NCI-H226 (cell line): ENCODE measurements around the gene ABLIM2.
"Not testable (repeated sequence)": the region's sequence is repeated elsewhere in the genome, so short reads cannot be mapped to it uniquely, and the experiment has no call there.

Source experiments
- DNase-seq: peaks from one replicate; pipeline ENCODE4 v3.0.0-alpha.2; 2015

Gene ABLIM2

DNA sequence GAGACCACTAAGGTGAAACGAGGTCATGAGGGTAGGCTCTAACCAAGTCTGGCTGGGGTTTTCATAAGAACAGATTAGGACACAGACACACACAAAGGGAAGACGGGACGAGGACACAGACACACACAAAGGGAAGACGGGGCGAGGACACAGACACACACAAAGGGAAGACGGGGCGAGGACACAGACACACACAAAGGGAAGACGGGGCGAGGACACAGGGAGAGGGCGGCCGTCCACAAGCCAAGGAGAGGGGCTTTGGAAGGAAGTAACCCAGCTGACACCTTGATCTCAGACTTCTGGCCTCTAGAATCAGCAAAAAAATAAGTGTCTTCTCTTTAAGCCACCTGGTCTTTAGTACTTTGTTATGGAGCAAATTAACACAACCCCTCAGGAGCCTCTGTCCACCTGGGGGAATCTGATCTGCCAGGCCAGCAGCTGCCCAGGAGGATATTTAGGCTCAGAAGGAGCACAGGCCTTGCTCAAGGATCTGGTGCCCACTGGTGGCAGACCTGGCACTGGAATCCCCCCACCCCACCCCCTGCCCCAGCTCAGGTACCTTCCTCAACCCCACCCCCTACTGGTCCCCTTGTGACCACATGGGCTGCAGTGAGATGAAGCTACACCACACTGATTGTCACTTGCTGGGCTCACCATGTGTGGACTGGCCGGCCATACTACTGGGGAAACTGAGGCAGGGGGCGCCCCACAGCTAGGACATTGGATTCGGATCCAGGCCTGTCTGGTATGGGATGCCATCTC, 2.8 kb downstream of the ABLIM2 start:
- DNase-seq = no peak

DNA sequence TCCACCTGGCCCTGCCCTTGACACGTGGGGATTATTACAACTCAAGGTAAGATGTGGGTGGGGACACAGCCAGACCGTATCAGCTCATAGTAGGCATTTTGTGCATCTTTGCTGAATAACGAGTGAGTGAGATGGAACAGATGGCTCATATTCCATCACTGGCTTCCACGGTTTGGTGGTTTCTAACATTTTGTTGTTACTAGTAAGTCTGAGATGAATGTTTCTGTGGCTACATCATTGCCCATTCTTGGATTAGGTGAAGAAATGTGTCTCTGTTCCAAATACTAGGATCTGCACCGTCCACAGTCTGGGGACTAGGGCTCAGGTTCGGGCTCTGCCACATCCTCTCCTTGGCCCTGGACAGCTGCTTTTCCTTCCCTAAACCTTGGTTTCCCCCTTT, 3.6 kb downstream of the ABLIM2 start:
- DNase-seq = no peak

DNA sequence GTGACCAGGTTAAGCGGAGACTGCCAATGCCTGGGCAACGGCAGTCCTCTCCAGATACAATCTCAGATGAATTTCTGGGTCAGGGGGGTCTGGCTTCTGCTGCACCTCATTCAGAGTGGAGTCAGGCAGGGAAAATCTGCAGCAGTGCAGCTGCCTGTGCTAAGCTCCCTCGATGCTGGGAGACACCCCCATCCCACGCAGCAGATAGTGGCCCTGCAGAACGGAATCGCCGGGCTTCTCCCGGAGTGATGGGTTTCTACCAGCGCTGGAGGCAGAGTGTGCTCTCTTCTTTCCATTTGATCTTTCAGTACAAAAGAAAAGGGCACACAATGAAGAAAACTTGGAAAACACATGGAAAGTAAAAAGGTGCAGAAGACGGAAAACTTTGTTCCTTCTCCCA, 5.2 kb downstream of the ABLIM2 start:
- no peak for DNase-seq

- DNase-seq = no peak
Measured at GRCh38 chr4:8152865-8153257, 5.8 kb downstream of the ABLIM2 start.

GRCh38 chr4:8152090-8152864, 6.3 kb downstream of the ABLIM2 start:
- DNase-seq = no peak

DNA sequence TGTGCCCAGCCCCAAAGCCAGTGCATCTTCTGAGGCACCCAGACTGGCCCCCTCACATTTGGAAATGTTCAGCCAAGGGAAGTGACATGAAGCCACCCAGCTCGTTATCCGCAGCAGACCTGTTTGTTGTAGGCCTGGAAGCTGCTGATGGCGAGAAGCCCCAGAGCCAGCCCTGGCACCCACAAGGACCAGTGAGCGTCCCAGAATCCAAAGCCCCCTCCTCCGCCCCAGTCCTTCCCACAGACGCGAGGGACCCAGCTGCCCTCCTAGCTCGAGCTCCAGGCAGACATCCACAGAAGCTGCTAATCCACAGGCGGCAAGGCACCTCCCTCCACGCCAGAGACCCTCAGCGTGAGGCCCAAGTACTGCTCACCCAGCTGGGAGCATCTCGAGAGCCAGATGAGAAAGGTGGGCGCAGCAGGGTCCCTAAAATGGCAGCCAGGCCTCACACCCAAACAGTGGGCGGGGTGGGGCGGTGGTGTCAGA, 7.4 kb downstream of the ABLIM2 start:
- DNase-seq = no peak

DNA sequence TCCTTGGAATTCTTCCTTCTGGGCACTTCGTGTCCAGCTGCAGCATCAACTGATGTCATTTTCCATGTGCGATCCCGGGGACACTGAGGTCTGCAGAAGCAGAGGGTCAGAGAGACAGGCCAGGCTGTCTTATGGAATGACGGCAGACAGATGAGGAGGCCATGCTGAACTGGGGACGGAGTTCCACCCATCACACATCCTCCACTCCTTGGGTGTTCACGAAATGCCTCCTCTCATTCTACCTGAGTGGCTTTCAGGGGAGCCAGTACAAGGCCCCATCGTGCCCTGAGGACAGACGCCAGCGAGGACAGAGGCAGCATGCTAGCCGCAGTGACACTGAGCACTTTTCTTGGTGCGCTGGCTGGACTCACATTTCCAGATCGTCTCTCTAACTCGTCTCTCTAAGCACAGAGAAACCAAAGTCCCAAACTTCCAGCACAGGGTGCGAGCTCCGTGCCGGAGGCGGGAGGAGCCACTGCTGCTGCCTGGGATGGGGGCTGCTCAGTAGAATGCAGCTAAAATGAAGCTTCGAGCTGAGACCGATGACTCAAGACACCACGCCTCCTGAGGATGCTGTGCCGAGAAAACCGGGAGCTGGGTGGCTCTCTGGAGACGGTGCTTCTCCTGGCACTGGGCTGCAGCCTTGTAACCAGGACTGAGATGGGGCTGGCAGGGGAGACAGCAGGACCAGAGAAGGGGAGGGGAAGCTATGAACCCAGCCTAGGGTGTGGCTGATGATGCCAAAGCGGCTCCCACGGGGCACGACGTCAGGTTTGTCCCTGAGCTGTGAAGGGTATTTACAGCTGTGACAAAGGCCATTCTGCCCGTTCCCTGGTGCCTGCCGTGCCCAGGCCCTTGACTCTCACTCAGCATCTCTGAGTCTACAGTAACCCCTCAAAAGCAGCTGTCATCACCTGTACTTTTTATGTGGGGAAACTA, 8.2 kb downstream of the ABLIM2 start:
- DNase-seq = no peak

DNA sequence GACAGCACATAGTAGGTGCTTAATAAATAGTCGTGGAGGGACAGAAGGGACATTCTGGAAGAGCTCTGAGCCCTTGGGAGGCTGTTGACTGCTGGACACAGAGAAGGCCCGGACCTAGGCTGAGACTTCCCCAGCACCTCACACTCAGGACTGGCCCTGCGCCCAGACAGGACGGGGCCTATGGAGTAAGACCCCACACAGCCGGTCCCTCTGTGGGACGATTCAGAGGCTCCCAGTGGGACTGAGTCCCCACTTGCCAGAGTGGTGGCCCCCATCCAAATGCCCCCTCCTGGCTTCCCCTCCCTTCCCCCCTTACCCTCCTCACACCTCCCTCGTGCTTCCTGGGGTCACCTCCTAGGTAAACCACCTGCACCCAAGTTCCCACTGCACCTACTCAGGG, 8.9 kb downstream of the ABLIM2 start:
- no peak for DNase-seq

- DNase-seq = no peak
Measured at GRCh38 chr4:8148785-8149435, 9.7 kb downstream of the ABLIM2 start.

DNA sequence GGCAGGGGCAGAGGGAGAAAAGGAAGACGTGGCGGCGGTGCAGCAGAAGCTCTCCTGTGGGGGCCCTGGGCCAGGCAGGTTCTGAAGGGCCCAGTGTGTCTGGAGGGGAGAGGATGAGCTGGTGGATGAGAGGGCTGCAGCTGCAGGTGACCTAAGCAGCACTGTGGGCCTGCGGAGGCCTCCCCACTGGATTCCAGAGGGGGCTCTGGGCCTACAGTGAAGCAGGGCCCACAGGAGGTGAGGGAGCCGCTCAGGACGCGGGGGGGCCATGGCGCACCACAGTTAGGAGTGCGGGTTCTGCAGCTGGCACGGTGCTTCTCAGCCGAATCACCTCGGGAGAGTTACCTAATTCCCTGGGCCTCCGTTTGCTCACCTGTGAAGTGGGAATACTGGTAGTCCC, 10.5 kb downstream of the ABLIM2 start:
- DNase-seq = no peak

- DNase-seq = no peak
Measured at GRCh38 chr4:8147231-8147970, 11.2 kb downstream of the ABLIM2 start.

- no peak for DNase-seq
Measured at GRCh38 chr4:8146157-8146556, 12.5 kb downstream of the ABLIM2 start.

GRCh38 chr4:8144359-8144758, 14.3 kb downstream of the ABLIM2 start:
- DNase-seq = no peak

DNA sequence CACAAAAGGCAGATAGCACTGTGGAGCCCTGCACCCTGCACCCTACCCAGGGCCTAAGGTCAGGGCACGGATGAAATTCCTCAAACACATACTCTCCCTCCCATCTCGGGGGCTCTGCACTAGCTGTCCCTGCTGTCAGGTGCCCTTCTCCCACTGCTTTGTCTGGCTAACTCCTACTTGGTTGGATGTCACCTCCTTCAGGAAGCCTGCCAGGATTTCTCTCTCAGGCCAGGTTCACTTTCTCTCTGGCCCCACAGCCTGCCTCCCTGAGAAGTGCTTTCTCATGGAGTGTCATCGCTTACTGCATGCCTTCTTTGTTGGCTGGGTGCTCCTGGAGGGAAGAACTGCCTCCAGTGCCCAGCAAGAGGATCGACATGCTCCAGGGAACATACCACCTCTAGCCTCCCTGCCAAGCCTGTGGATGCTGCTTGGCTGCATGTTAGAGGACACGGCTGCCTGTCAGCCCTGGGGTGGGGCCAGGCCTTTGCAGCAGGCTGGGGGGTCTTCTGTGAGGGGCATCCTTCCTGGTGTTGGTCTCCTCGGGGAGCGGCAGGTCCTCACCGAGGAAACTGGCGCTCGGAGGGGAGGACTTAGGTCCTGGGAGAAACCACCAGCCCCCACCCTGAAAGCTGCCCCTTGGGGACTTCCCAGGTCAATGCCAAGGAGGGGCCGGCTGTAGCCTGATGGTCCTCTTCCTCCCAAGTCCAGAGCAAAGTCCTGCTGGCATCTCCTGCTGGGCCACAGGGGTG, 15.0 kb downstream of the ABLIM2 start:
- DNase-seq = no peak

DNA sequence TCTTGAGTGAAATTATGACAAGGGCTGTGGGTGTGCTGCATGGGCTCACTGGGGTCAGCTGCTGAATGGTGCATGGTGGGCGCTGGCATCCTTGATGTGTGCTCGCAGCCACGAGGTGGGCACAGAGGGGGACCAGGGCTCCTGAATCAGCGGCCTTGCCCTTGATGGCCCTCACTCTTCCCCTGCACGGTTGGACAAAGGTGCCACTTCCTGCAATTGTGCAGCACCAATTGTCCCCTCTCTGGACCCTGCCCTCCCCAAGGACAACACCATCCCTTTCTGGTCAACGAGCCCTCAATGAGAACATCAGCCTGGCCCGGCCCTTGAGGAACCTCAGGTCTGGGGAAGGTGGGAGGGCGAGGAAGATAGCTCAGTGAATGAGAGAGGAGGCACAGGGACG, 16.1 kb downstream of the ABLIM2 start:
- no peak for DNase-seq

DNA sequence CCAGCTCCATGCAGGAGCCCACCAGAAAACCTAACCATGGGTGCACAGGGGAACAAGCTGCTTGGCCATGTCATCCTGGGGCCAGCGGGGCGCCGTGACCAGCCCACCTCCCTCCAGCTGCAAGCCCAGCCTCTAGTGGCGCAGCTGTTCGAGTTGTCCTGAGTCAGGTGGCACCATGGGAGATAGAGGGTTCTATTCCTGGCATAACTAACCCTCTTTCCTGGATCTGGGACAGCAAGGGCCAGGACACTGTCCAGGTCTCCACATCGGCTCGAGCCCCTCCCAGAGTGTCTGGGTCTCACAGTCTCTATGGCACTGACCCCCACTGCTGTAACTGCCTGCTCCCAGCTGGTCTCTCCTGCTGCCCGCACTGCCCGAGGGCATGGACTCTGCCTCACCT, 16.7 kb downstream of the ABLIM2 start:
- DNase-seq = no peak

- DNase-seq = no peak
Measured at GRCh38 chr4:8140915-8141314, 17.7 kb downstream of the ABLIM2 start.

- not testable (repeated sequence) for DNase-seq
Measured at GRCh38 chr4:8139726-8140125, 18.9 kb downstream of the ABLIM2 start.

DNA sequence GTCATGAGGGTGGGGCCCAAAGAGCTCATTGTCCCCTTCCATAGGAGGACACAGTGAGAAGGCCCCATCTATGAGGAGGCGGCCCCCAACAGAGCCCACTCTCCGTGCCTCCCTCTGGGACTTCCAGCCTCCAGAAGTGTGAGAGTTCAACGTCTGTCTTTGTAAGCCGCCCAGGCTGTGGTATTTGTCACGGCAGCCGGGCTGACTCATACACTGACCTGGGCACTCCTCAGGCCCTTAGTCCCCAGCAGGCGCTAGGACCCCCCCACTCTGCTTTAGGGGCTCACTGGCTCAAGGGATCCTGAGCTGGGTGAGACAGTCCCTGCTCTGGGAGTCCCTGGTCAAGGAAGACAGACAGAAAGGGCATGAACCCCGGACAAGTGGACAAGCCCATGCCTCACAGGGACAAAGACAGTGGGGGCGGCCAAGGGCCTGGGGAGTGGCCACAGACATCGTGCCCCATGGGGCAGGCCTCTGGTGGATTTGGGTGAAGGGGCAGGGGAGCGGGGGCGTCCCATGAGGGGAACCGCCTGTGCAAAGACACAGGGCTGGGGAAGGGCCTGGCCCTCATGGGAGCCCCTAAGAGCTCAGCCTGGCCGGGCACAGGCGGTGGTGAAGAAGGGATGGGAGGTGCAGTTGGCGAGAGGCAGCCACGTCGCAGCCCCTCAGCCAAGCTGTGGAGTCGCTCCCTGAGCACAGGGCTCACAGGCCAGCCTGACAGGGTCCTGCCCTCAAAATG, 21.5 kb downstream of the ABLIM2 start:
- no peak for DNase-seq

- no peak for DNase-seq
Measured at GRCh38 chr4:8136529-8136928, 22.1 kb downstream of the ABLIM2 start.
